H1 (cell line): ENCODE measurements around the gene CDH19. TPM values are rescaled to one million over a fixed set of nuclear protein-coding genes. Genes with fewer than 3 reads are reported as not detected.

Experiments used
- CTCF ChIA-PET: fragments of 300-600 bp; sonication (Branson Sonifier 250); formaldehyde crosslinking; loops from one replicate; lab custom pipeline; 2021; ENCODE audit not compliant: partially characterized antibody; lab: Charles Lee
- POLR2A ChIA-PET: fragments of 300-600 bp; sonication (Branson Sonifier 250); formaldehyde crosslinking; loops from one replicate; lab custom pipeline; 2021; ENCODE audit warnings: inconsistent platforms; ENCODE audit not compliant: partially characterized antibody; lab: Charles Lee
- DNase-seq, 2 experiments: peaks; one replicate each; pipeline versions ENCODE4 v3.0.0 to v3.0.0-alpha.2; 2010 to 2022; ENCODE audit warnings: low spot score in 2 of 2, low read depth in 1 of 2, mixed read lengths in 1 of 2
- FAIRE-seq: peaks from 2 replicates; lab custom pipeline; 2011; peaks lifted over from hg19 to GRCh38; lab: Jason Lieb, UNC
- H2AFZ ChIP-seq: 2 replicates; pipeline ENCODE4 v1.8.1; 2012; ENCODE audit warnings: low read length, inconsistent platforms
- H2AK5ac ChIP-seq: 2 replicates; pipeline ENCODE4 v1.6.1; 2013; ENCODE audit warnings: low read depth, low read length
- H2BK120ac ChIP-seq: replicated peaks from 2 replicates; pipeline ENCODE3; 2013; ENCODE audit warnings: low read depth, low read length, inconsistent platforms
- H2BK12ac ChIP-seq: 2 replicates; pipeline ENCODE4 v1.6.1; 2013; ENCODE audit warnings: low read depth, low read length
- H2BK15ac ChIP-seq: 2 replicates; pipeline ENCODE4 v1.6.1; 2013; ENCODE audit warnings: low read length
- H2BK20ac ChIP-seq: 2 replicates; pipeline ENCODE4 v1.6.1; 2013; ENCODE audit warnings: low read length
- H2BK5ac ChIP-seq: 2 replicates; pipeline ENCODE4 v1.6.1; 2013; ENCODE audit warnings: low read depth, low read length
- H3K14ac ChIP-seq: 2 replicates; pipeline ENCODE4 v1.6.1; 2013; ENCODE audit warnings: inconsistent platforms; ENCODE audit not compliant: insufficient read length
- H3K18ac ChIP-seq: 2 replicates; pipeline ENCODE4 v1.6.1; 2013; ENCODE audit warnings: low read length; ENCODE audit errors: extremely low read depth
- H3K23ac ChIP-seq: 2 replicates; pipeline ENCODE4 v1.6.1; 2013; ENCODE audit warnings: inconsistent platforms; ENCODE audit not compliant: insufficient read length
- H3K23me2 ChIP-seq: 2 replicates; pipeline ENCODE4 v1.6.1; 2013; ENCODE audit warnings: low read depth, low read length
- H3K27ac ChIP-seq: 2 replicates; pipeline ENCODE4 v1.6.1; 2011; ENCODE audit warnings: low read depth, low read length, inconsistent platforms
- H3K27me3 ChIP-seq, 4 experiments: replicated peaks in 1 of 4; 1 replicate in 1 of 4; 2 replicates in 3 of 4; pipeline versions ENCODE4 v1.6.1 to v1.8.1; 2011 to 2013; ENCODE audit warnings: low read length in 3 of 4, mild to moderate bottlenecking in 3 of 4, inconsistent platforms in 2 of 4, mixed read lengths in 2 of 4, moderate library complexity in 1 of 4; ENCODE audit not compliant: control insufficient read depth in 3 of 4, insufficient read depth in 3 of 4; ENCODE audit errors: extremely low read depth in 1 of 4
- H3K36me3 ChIP-seq, 4 experiments: 2 replicates each; pipeline versions ENCODE4 v1.6.1 to v1.8.1; 2011 to 2013; ENCODE audit warnings: mild to moderate bottlenecking in 4 of 4, low read length in 3 of 4, moderate library complexity in 2 of 4, control low read depth in 1 of 4, inconsistent platforms in 1 of 4; ENCODE audit not compliant: insufficient read depth in 4 of 4, control insufficient read depth in 2 of 4
- H3K4ac ChIP-seq: replicated peaks from 2 replicates; pipeline ENCODE3; 2013; ENCODE audit warnings: low read length, low read depth, mixed read lengths, inconsistent platforms; ENCODE audit not compliant: insufficient read length
- H3K4me1 ChIP-seq, 4 experiments: replicated peaks in 1 of 4; 1 replicate in 1 of 4; 2 replicates in 3 of 4; pipeline versions ENCODE4 v1.6.1 to v1.8.1; 2011 to 2013; ENCODE audit warnings: low read length in 3 of 4, inconsistent platforms in 2 of 4, mixed read lengths in 1 of 4; ENCODE audit not compliant: insufficient read depth in 4 of 4, control insufficient read depth in 3 of 4
- H3K4me2 ChIP-seq, 2 experiments: 2 replicates each; pipeline versions ENCODE4 v1.6.1 to v1.8.1; 2011 to 2013; ENCODE audit warnings: low read depth in 2 of 2, low read length in 2 of 2, control low read depth in 1 of 2, inconsistent platforms in 1 of 2, mild to moderate bottlenecking in 1 of 2; ENCODE audit not compliant: insufficient read depth in 1 of 2
- H3K4me3 ChIP-seq, 4 experiments: fragments of 200-600, 300-600 bp in 1 of 4; sonication (generic), shearing (Covaris generic), sonication (Bioruptor Twin) in 1 of 4; 2 replicates each; pipeline versions ENCODE4 v1.5.1 to v1.8.1; 2011 to 2016; ENCODE audit warnings: low read length in 4 of 4, low read depth in 3 of 4, control low read depth in 2 of 4, inconsistent platforms in 2 of 4, mild to moderate bottlenecking in 2 of 4, mixed read lengths in 1 of 4, moderate library complexity in 1 of 4; ENCODE audit not compliant: insufficient read depth in 2 of 4; ENCODE audit errors: extremely low read depth in 1 of 4
- H3K56ac ChIP-seq: replicated peaks from 2 replicates; pipeline ENCODE3; 2013; ENCODE audit warnings: low read depth, mild to moderate bottlenecking, mixed read lengths, low read length, inconsistent platforms; ENCODE audit not compliant: insufficient read length
- H3K79me1 ChIP-seq: 2 replicates; pipeline ENCODE4 v1.6.1; 2013; ENCODE audit warnings: low read depth, low read length, control low read depth
- H3K79me2 ChIP-seq, 2 experiments: 2 replicates each; pipeline versions ENCODE4 v1.6.1 to v1.8.1; 2012 to 2013; ENCODE audit warnings: low read length in 2 of 2, mild to moderate bottlenecking in 2 of 2, inconsistent platforms in 1 of 2; ENCODE audit not compliant: insufficient read depth in 2 of 2, control insufficient read depth in 1 of 2
- H3K9ac ChIP-seq, 4 experiments: replicated peaks in 1 of 4; 1 replicate in 1 of 4; 2 replicates in 3 of 4; pipeline versions ENCODE4 v1.6.1 to v1.8.1; 2011 to 2013; ENCODE audit warnings: low read depth in 3 of 4, low read length in 3 of 4, control low read depth in 2 of 4, mild to moderate bottlenecking in 2 of 4, moderate library complexity in 2 of 4, inconsistent platforms in 1 of 4; ENCODE audit errors: extremely low read depth in 1 of 4
- H3K9me3 ChIP-seq, 2 experiments: 2 replicates each; pipeline versions ENCODE4 v1.6.1 to v1.8.1; 2012 to 2013; ENCODE audit warnings: mild to moderate bottlenecking in 2 of 2, moderate library complexity in 2 of 2, control low read depth in 1 of 2, inconsistent platforms in 1 of 2, low read depth in 1 of 2, low read length in 1 of 2, mixed read lengths in 1 of 2; ENCODE audit not compliant: insufficient read depth in 2 of 2
- H4K20me1 ChIP-seq, 2 experiments: replicated peaks in 1 of 2; 2 replicates each; pipeline versions ENCODE3 to v1.8.1; 2011 to 2013; ENCODE audit warnings: inconsistent platforms in 2 of 2, low read length in 2 of 2, mild to moderate bottlenecking in 1 of 2; ENCODE audit not compliant: insufficient read depth in 2 of 2, control insufficient read depth in 1 of 2
- H4K5ac ChIP-seq: 2 replicates; pipeline ENCODE4 v1.6.1; 2013; ENCODE audit warnings: low read length, low read depth, mixed read lengths, inconsistent platforms; ENCODE audit not compliant: insufficient read length
- H4K8ac ChIP-seq: 2 replicates; pipeline ENCODE4 v1.8.0; 2013; ENCODE audit warnings: mild to moderate bottlenecking, moderate library complexity, low read length, inconsistent platforms; ENCODE audit not compliant: insufficient read depth; ENCODE audit errors: extremely low read depth
- H4K91ac ChIP-seq: replicated peaks from 2 replicates; pipeline ENCODE3; 2013; ENCODE audit warnings: low read length, mixed read lengths, inconsistent platforms; ENCODE audit not compliant: insufficient read length
- CEBPB ChIP-seq: IDR thresholded peaks from 2 replicates; pipeline ENCODE4 v1.6.1; 2012; ENCODE audit warnings: low read depth, low read length
- HDAC6 ChIP-seq: IDR thresholded peaks from one replicate; pipeline ENCODE4 v1.7.1; 2012; ENCODE audit warnings: low read depth, mild to moderate bottlenecking, inconsistent platforms, low read length, moderate library complexity
- SIX5 ChIP-seq: IDR thresholded peaks from 2 replicates; pipeline ENCODE4 v1.6.1; 2011; ENCODE audit warnings: mild to moderate bottlenecking, low read depth, low read length
- TCF12 ChIP-seq: IDR thresholded peaks from 2 replicates; pipeline ENCODE4 v1.6.1; 2011; ENCODE audit warnings: low read depth, mild to moderate bottlenecking, low read length
- WGBS, 2 experiments: shearing (Covaris generic) in 1 of 2; methylation state at CpG; one replicate each; pipeline versions ENCODE4 v1.1.6 to v1.1.7; 2013 to 2015; ENCODE audit warnings: low lambda C conversion rate in 2 of 2, mixed read lengths in 2 of 2, inconsistent platforms in 1 of 2, low coverage in 1 of 2, missing lambda C conversion rate in 1 of 2; ENCODE audit not compliant: insufficient replicate concordance in 2 of 2, insufficient coverage in 1 of 2, insufficient read length in 1 of 2; ENCODE audit errors: extremely low coverage in 1 of 2, missing lambda C conversion rate in 1 of 2; 5-methylcytosine and 5-hydroxymethylcytosine counted together
- polyA plus RNA-seq, 7 experiments: library from polyadenylated mRNA; depleted of rRNA in 3 of 7; stranded (reverse) in 5 of 7; unstranded in 2 of 7; fragments of >200 nt in 5 of 7; fragments of 200-250 nt in 2 of 7; gene quantifications; 1 replicate in 5 of 7; 2 replicates in 1 of 7; 4 replicates in 1 of 7; pipeline versions ENCODE4 v1.2.1 to v1.2.3, GENCODE V29; 2011 to 2013; ENCODE audit warnings: missing spikeins in 2 of 7, mixed read lengths in 2 of 7
- total RNA-seq: library from RNA; stranded (reverse); fragmentation: NEBNext Ultra II Directional; extraction: Animal tissue kit (Norgen Biotek cat#: 25700); gene quantifications from 2 replicates; pipeline ENCODE4 v1.2.1, GENCODE V29; 2021

Gene CDH19
- total and polyA plus RNA-seq, 2 of the 8 experiments (the other 6 are each of a cell fraction or from before 2014, with no cell fraction given): not detected

DNA sequence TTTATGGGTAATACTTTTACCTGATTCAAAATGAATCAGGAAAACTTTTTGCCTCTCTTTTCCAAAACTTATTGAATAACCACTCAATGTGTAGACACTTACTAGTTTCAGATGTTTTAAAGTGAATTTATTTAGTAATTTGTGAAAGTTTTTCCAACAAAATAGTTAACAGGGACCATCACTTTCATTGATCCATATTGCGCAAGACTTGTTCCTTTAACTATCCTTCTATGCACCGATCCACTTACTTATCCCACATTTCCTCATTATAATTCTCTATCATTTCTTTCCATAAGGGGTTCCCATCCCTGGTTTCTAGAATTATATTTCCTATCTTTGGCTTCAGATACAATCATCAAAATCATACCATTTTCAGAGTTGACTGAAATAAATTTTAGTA is 48.3 kb downstream of the CDH19 start:
- WGBS, 2 experiments: 97 to 100% methylated on average over 1 to 2 of the region's 2 CpGs
- Histone ChIP-seq H4K8ac (no peak overlapping the region), H3K4me3 (no peak overlapping the region), H4K20me1 (no peaks in the 10 kb centered on the region), H3K23ac (no peak overlapping the region), H4K5ac (no peak overlapping the region), H2AFZ (no peak overlapping the region), H3K27me3 (no peaks in the 10 kb centered on the region), H2BK120ac (no peak overlapping the region), H3K9me3 (no peaks in the 10 kb centered on the region), H3K18ac (no peak overlapping the region), H3K4me1 (no peaks in the 10 kb centered on the region), H2BK12ac (no peak overlapping the region), H3K36me3 (no peaks in the 10 kb centered on the region), H3K79me1 (no peaks in the 10 kb centered on the region), H2BK20ac (no peak overlapping the region), H3K14ac (no peak overlapping the region), H2AK5ac (no peak overlapping the region), H4K91ac (no peak overlapping the region), H2BK15ac (no peak overlapping the region), H3K56ac (no peak overlapping the region), H2BK5ac (no peak overlapping the region), H3K23me2 (no peaks in the 10 kb centered on the region), H3K79me2 (no peaks in the 10 kb centered on the region), H3K4ac (no peak overlapping the region), H3K4me2 (no peak overlapping the region), H3K9ac (no peak overlapping the region), H3K27ac (no peak overlapping the region)
- POLR2A ChIA-PET: no interaction called here
- CTCF ChIA-PET: no interaction called here
- FAIRE-seq (no peak), DNase-seq (no peak)
- TF ChIP-seq SIX5 (no peak), CEBPB (peak; percentile 98), HDAC6 (no peak), TCF12 (no peak)
